Hematopoietic multipotent progenitor cell treated with erythropoietin and hydrocortisone succinate and interleukin-3 and kit ligand, for 17 days (in vitro differentiated cells): ENCODE results near the gene TAMM41.
"Not testable (repeated sequence)": the region's sequence is repeated elsewhere in the genome, so short reads cannot be mapped to it uniquely, and the experiment has no call there.

Experiments
- DNase-seq: peaks from one replicate; pipeline ENCODE4 v3.0.0-alpha.2; 2015; ENCODE audit warnings: low spot score

TAMM41 gene, protein sequence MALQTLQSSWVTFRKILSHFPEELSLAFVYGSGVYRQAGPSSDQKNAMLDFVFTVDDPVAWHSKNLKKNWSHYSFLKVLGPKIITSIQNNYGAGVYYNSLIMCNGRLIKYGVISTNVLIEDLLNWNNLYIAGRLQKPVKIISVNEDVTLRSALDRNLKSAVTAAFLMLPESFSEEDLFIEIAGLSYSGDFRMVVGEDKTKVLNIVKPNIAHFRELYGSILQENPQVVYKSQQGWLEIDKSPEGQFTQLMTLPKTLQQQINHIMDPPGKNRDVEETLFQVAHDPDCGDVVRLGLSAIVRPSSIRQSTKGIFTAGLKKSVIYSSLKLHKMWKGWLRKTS

DNA sequence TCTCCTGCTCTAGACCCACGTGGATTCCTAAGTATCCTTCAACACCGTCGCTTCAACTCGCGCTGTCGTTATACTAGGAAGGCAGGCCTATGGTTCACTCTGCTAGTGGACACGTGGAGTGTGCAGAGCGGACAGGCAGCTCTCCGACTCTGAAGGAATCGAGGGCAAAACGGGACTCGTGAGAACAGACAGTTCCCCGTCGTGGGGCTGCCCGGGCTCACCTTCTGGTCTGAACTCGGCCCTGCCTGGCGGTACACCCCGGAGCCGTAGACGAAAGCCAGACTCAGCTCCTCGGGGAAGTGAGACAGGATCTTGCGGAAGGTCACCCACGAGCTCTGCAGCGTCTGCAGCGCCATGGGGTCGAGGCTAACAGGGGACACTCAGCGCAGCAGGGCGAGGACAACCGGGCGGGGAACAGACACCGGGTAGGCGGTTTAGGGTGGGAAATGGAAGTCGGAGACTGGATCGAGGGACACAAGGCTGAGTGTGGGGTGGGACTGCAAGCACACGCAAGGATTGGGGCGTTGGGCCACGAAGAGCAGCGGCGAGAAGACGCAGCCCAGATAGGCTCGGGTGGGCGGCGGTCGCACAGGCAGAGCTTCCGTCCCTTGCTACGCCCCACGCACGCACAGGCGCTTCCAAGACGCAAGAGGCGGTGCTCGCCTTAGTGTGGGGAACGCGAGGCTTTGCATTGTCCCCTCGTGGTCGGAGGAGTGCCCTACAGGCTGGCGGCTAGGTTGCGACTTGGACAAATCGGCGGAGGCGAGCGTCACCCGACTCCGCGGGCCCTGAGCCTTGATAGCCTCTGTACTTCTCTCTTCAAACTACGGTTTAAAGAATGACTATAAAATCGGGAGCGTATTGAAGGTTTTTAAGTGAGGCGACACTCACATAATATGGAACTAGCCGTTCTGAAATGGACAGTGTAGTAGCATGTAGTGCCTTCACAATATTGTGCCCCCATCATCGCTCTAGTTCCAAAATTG is at the start of gene TAMM41:
TSS of gene TAMM41 (minus strand) at position 605 of the 986 bp plus-strand sequence. CDS start at position 356, 249 bp downstream.
- peak; percentile 85 for DNase-seq

DNA sequence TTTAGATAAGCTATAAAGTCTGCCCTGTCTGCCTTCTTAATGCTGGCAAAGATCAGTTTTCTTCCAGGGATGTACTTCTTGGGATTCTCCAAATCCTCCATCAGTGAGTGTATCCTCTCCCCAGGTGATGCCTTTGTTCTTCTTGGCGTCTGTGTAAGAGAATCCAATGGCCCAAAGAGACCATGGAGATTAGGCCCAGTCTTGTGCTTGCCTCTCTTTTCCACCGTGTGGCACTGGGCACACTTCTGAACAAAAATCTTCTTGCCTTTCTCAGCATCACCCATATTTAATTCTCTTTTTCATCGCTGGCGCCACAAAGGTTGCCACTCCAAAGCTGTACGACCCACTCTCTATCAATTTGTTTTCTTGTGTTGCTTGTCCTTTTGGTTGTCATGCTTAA is 32.2 kb upstream of the TAMM41 start:
- no peak for DNase-seq

DNA sequence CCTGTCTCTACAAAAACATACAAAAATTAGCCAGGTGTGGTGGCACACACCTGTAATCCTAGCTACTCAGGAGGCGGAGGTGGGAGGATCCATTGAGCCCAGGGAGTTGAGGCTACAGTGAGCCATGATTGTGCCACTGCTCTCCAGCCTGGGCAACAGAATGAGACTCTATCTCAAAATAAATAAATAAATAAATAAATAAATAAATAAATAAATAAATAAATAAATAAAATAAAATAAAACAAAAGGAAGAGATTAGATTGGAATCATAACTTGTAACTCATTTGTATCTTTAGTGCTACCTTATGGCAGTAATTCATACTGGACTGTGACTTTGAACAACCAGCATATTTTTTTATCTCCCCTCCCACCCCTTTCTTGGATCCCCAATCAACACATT is 28.0 kb upstream of the TAMM41 start:
- not testable (repeated sequence) for DNase-seq

DNA sequence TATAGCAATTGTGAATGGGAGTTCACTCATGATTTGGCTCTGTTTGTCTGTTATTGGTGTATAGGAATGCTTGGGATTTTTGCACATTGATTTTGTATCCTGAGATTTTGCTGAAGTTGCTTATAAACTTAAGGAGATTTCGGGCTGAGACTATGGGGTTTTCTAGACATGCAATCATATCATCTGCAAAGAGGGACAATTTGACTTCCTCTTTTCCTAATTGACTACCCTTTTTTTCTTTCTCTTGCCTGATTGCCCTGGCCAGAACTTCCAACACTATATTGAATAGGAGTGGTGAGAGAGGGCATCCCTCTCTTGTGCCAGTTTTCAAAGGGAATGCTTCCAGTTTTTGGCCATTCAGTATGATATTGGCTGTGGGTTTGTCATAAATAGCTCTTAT is 17.1 kb upstream of the TAMM41 start:
- not testable (repeated sequence) for DNase-seq

DNA sequence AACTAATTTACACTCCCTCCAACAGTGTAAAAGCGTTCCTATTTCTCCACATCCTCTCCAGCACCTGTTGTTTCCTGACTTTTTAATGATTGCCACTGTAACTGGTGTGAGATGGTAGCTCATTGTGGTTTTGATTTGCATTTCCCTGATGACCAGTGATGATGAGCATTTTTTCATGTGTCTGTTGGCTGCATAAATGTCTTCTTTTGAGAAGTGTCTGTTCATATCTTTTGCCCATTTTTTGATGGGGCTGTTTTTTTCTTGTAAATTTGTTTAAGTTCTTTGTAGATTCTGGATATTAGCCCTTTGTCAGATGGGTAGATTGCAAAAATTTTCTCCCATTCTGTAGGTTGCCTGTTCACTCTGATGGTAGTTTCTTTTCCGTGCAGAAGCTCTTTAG is 15.9 kb upstream of the TAMM41 start:
- DNase-seq: not testable (repeated sequence)

DNA sequence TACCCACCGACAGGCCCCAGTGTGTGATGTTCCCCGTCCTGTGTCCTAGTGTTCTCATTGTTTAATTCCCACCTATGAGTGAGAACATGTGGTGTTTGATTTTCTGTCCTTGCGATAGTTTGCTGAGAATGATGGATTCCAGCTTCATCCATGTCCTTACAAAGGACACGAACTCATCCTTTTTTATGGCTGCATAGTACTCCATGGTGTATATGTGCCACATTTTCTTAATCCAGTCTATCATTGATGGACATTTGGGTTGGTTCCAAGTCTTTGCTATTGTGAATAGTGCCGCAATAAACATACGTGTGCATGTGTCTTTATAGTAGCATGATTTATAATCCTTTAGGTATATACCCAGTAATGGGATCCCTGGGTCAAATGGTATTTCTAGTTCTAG is 15.5 kb upstream of the TAMM41 start:
- not testable (repeated sequence) for DNase-seq

DNA sequence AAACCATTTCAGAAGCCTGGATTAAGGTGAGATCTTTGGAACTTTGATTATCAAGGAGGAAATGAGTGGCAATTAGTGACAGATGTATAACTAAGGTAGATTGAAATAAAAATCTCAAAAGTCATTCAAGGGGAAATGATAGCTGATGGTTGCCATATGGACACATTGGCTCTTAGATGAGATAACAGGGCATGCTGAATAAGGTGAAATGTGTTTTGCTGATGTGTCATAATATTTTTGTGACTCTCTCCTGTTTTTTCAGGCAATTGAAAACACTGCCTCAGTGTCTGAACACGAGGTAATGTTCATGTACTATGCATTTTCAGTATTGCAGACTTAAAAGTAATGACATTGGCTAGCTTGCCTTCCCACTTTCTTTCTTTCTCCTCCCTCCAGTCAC is 13.5 kb upstream of the TAMM41 start:
- DNase-seq: not testable (repeated sequence)

DNA sequence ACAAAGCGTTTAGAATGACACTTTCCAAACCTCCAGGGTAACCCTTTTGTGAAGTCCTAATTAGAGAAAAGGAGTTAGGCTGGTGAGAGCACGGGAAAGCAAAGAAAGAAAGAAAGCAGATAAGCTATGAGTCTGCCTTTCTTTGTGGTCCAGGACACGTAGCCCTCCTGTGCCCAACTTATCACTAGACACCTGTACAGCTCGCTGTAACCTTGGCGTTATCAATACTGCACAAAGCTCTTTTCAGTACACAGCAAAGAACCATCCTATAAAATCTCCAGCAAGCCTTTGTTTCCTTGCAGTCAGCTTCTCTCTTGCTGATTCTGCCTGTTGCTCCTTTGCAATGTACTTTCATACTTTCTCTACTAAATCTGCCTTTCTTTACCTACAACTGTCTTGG is 6.8 kb upstream of the TAMM41 start:
- no peak for DNase-seq

DNA sequence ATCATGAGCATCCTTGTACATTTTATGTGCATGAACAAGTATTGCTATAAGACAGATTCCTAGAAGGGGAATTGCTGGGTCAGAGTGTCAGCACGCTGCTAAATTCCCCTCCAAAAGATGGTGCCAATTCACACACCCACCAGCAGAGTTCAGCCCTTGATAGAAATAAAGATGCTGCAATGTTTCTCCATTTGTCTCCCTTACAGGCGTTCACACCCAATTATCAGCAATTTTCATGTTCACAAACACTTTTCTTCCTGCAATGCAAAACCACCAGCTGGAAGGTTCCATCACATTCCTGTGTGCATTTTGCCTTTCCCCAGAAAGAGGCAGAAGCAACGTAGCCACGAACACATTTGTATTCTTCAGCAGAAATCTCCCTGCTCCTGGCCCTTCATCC is 3.3 kb upstream of the TAMM41 start:
- DNase-seq: no peak

DNA sequence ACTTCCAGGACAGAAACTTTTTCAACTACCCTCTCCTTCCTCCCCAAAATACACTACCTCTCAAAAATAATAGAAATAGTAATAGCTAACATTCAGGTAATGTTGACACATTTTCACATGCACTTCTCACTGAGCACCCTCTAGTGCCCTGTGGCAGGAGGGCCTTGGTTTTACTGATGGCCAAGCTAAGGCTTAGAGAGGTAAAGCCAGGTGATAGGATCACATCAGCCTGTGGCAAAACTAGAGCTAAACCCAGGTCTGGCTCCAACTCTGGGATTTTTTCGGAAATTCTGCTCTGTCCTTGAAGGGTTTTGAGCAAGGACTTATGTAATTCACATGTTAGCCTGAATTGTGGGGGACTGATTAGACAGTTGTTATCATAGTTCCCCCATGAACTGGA is 922 bp upstream of the TAMM41 start:
- no peak for DNase-seq

DNA sequence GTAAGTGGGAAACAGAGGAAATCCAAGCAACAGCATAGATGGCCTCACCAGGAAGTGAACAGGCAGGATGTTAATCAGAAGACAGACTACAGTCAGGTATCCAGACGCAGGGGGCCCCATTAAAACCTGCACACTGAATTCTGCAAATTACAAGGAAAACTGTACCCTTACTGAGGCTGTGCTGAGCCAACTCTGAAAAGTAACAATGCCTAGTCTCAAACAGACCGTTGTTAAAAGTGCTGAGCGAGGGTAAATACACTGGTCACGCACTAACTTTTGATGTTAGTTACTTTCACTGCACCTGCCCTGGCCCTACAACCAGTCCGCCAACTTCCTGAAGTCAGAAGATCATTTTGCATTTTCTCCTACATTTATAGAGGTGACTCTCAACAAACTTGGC is 1.0 kb downstream of the TAMM41 start:
- DNase-seq: no peak

DNA sequence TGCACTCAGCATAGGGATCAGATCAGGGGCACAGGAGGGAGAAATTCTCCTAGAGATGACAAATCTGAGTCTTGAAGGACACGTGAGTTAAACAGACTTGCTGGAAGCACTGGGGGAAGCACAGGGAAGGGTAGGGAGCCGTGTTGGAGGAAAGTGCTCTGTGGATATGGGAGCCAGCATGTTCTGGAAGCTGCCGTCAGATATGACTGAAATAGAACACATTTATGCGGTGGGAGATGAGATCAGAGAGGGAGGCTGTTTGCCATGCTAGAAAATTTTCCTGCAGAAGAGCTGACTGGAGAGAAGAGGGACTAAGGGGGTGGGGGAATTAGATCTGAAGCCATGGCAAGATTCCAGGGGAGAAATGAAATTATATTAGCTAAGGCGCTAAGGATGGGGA is 1.8 kb downstream of the TAMM41 start:
- no peak for DNase-seq

DNA sequence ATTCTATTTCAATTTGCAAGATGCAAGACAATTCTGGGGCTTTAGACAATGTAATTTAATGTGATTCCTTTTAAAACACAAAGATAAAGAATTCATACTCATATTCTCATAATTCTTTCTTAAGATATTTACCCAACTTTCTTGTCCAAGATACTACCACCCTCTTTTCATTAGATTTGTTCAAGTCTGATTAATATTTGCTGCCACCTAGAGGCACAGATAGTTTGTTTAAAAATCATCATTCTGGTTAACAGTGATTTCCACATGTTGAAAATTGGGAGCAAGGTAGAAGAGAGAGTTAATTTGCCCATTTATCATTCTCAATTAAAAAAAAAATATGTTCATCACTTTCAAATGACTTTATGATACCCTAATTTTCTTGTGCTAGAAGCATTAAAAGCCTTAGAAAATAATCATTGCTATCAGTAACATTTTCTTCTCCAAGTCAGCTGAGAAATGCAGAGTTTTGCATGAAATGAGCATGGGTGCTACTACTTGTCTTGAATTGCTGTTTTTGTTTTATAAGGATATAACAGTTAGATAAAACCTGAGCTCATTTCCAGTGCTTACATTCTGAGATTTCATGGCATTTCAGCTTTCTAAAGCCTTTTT is 11.6 kb downstream of the TAMM41 start:
- peak; percentile 17 for DNase-seq

DNA sequence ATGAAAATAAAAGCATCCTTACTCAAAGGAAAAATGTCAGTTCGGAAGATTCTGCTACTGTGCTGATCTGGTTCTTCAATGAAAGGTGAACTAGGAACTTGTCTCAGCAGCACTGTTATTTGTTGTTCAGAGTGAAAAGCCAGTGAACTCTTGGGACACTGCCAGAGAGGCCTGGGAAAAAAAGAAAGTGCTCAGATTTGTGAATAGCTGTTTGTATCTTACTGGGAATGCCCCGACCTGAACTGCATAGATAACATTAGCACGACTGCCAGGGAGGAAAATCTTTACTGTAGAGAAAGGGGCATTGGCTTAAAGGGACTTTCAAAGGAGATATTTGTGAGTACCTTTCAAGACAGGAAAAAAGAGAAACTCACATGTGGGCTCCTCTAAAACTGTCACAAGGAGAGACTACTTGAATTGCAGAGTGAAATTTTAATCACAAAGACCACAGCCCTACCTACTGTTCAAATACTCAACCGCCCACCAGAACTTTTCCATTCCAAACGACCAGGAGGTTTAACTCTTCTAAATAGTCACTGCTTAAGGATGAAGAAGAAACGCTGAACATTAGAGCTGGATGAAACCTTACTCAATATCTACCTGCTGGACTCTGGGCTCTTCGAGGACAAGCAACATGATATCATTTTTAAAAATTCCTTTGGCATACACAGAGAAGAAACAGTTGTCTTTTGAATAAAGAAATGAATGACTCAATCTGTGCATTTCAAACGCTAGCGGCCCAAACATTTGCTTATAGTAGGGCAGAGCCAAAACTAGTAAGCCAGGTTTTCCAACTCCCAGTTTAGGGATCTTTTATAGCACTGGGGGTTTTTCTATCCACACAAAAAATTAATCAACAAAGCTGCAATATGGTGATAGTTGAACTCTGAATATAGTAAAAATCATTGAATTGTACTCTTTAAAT is 13.4 kb downstream of the TAMM41 start:
- DNase-seq: no peak

DNA sequence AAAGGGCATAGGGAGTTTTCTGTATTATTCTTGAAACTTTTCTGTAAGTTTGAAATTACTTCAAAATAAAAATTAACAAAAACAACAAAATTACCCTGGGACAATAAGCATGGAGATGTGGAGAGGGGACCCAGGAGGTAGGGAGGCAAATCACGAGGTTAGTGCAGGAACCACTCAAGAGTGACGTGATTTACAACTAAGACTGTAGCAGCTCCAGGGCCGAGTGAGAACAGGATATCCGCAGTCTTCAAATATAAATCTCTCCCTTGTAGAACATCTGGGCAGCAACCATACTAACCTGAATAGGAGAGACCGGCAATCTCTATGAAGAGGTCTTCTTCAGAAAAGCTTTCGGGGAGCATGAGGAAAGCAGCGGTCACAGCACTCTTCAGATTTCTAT is 17.3 kb downstream of the TAMM41 start:
- no peak for DNase-seq

DNA sequence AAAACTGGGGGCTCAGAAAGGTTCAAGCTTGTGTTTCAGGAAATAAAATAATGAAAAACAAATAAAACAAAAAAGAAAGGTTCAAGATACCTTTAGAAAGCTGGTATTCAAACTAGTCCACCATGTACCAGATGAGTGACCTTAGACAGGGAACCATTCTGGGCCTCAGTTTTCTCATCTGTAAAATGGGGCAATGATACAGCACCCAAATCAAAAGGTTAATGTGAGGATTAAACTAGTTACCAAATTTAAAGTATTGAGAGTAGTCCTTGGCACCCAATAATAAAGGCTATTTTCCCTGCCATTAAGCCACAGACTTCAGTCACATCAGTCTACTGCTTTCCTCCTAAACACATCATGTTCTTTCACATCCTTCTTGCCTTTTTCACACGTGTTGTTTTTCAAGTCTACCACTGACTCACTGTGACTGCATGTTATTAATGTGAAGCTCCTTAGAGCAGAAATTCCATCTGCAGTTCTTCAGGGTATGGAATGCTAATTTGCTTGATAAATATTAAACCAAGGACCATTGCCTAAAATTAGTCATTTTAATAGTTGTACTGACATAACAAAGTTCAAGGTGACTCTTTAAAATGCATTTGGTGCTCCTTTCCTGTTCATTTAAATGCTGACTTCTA is 19.9 kb downstream of the TAMM41 start:
- no peak for DNase-seq

DNA sequence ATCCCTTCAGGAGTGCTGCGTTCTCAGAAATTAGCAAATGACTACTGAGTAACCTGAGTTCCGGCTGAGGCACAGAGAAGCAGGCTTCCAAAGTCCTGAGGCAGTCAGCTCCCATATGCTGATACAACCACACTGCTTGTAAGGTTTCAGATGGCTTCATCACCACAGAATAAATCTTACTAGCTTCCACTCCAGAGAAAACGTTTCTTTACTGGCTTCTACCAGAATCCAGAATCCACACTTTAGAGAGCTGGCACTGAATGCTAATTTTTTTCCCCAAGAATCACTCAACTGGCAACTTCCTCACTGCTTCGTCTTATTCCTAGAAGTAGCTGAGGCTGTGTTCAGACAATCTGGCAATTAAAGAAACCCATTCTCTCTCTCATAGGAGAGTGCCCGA is 21.4 kb downstream of the TAMM41 start:
- no peak for DNase-seq

DNA sequence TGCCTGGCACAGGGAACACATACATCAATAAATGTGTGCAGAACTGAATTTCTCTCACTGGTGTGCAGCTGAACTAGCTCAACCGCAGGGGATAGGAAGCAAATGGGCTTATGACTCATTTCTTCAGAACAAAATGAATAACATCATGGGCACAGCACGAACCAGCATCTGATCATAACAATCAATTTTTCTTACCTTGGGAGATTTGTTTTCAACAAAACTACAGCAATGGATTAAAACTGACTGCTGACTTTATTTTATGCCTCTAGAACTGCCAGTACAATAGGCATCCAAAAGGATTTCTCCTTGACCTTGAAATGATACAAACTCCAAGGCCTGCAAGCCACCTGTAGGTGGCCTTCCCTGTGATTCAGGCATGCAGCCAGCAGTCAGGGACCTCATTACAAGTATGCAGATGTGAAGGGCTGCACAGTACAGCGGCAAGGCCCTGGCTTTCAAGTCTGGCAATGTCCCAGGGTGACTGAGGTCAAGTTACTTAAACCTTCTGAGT is 26.1 kb downstream of the TAMM41 start:
- no peak for DNase-seq

DNA sequence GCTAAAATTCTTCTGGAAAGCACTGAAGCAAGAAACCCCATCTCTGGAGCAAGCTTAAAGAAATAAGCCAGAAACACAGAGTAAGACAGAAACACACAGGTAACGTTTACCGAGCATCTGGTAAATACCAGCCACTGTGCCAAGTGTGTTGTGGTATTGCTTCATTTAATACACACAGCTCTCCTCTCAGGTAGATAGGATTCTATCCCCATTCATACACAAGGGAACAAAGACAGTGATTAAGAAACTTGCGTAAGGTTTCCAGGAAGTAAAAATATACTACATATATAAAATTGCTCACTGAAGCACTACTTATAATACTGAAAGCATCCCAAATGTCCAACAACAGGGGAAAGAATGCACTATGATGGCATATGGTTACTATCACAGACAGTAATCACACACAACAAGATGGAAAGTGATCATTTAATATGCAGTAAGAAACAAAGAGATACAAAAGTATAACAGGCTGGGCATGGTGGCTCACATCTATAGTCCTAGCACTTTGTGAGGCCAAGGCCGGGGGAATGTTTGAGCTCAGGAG is 27.5 kb downstream of the TAMM41 start:
- DNase-seq: no peak

DNA sequence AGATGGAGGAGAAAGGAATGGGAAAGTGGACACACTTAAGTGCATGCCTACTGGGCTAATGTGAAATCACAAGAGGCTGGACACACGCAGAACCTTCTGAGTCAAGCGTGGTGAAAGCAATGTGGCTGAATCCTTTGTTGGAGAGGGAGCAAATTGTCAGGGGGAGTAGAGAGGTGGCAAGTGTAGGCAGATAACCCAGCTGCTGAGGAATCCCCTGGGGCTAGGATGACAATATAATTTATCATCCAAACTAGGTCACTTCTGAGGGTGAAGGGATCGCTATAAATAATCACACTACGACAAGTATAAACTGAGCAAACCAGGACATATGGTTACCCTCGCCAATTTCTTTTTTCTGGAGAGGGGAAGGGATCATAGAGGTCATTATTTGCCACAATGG is 28.7 kb downstream of the TAMM41 start:
- DNase-seq: no peak

DNA sequence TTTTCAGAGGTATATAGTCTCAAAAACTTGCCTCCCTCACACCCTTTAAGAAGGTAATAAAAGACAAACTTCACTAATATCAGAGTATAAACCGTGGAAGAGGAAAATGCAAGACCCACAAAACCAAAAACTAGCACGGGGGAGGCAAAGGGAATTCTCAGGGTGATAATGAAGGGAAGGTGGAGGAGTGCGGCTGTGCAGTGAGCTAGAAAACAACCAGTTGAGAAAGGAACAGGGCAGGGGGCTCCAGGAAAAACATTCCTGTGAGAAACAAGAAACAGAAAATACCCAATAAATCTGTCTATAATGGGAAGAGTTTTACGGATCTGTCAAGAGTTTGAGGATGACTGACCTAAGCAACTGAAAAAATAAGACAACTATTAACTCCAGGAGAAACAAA is 31.6 kb downstream of the TAMM41 start:
- DNase-seq: no peak
